ENCODE measurements around the gene EPDR1. TPM values are rescaled to one million over a fixed set of nuclear protein-coding genes. Genes with fewer than 3 reads are reported as not detected.

EPDR1 gene
- total and polyA plus RNA-seq, 7 donors, result 16.9 to 83.1 (median 51.9) TPM

DNA sequence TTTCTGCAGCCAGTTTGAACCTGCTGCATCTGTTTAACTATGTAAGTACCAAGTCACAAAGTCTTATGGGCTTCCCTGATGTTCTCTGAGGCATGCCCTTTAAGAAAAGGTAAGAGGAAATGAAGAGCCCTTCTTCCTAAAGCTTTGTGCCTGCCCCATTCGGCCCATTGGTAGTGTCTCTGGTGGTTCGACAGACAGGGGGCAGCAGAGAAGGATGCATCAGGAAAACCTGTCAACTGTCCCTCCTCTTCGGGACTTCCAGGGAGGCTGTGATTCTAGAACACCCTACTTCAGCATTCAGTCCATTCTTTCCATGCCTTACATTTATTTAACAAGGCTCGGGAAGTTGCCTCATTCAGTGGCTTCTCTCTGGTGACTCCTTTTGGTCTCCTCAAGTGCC, 1.9 kb upstream of the EPDR1 start:
- ATAC-seq, result no peak
- H3K4me1 ChIP-seq, result peaks cover 8% of the 10 kb centered on the region

DNA sequence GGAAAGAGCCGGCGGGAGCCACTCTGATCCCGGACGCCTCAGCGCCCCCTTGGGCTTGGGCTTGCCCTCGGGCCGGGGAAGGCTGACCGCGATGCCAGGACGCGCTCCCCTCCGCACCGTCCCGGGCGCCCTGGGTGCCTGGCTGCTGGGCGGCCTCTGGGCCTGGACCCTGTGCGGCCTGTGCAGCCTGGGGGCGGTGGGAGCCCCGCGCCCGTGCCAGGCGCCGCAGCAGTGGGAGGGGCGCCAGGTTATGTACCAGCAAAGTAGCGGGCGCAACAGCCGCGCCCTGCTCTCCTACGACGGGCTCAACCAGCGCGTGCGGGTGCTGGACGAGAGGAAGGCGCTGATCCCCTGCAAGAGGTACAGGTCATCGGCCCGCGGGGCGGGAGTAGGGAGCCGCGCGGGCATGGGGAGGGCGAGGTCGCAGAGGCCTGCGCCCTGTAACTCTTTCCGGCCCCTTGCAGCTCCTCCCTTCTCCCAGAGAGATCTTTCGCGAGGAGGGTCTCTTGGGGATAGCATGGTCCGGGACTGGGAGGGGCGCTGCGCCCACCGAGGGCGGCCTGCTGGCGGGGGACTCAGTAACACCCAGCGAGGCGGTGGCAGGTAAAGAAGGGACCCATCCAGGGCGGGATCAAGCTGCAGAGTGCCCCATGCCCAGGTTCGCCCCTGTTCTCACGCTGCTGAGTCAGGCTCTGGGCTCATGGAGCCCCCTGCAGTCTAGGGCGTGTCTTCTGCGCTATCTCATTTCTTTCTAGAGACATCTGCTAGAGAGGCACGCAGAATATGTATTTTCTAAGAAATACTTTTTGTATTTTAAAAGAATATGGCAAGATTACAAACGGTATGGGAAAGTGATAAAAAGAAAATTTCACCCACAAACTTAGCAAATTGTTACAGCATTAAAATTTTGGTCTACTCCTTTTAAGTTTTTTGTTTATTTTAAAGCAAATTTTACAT, 687 bp downstream of the EPDR1 start:
- intact Hi-C loops (cut with DNase I), result no loop called here
- peak; percentile 64 to 82 for DNase-seq
- Histone ChIP-seq H3K36me3 (ENCODE audit: insufficient read depth in 1 of 2, low read depth in 1 of 2) (peaks cover 0 to 3% of the 10 kb centered on the region in 2 donors), H3K4me1 (peaks cover 15% of the 10 kb centered on the region), H3K27me3 (ENCODE audit: insufficient read depth in 3 of 3, low read length in 2 of 3) (peaks cover 0 to under 1% (median 0%) of the 10 kb centered on the region in 3 donors), H3K9me3 (peaks cover 9% of the 10 kb centered on the region), H3K27ac (peak overlapping the region; percentile 89), H3K4me3 (peak overlapping the region; percentile 93)
- TF ChIP-seq, protein P1, sequence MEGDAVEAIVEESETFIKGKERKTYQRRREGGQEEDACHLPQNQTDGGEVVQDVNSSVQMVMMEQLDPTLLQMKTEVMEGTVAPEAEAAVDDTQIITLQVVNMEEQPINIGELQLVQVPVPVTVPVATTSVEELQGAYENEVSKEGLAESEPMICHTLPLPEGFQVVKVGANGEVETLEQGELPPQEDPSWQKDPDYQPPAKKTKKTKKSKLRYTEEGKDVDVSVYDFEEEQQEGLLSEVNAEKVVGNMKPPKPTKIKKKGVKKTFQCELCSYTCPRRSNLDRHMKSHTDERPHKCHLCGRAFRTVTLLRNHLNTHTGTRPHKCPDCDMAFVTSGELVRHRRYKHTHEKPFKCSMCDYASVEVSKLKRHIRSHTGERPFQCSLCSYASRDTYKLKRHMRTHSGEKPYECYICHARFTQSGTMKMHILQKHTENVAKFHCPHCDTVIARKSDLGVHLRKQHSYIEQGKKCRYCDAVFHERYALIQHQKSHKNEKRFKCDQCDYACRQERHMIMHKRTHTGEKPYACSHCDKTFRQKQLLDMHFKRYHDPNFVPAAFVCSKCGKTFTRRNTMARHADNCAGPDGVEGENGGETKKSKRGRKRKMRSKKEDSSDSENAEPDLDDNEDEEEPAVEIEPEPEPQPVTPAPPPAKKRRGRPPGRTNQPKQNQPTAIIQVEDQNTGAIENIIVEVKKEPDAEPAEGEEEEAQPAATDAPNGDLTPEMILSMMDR (IDR thresholded peaks at IDR 0.05), result no peak
- 1% methylated on average over 45 to 63 of the region's 63 CpGs for WGBS, 3 donors
- ATAC-seq, result peak; percentile 73 to 76 (median 74)

More for the DNA sequence above, 1.9 kb upstream of the EPDR1 start:
- no peaks in the 10 kb centered on the region for H3K9me3 ChIP-seq
- DNase-seq, result no peak
- 56 to 67% (median 62%) methylated on average over 4 of the region's 4 CpGs for WGBS, 3 donors
- H3K36me3 ChIP-seq (ENCODE audit: insufficient read depth in 1 of 2, low read depth in 1 of 2), result no peaks in the 10 kb centered on the region
- no peak overlapping the region for H3K4me3 ChIP-seq
- H3K27ac ChIP-seq, result no peak overlapping the region
- H3K27me3 ChIP-seq (ENCODE audit: insufficient read depth in 3 of 3, low read length in 2 of 3), result peaks cover 0 to 5% (median 0%) of the 10 kb centered on the region in 3 donors
- intact Hi-C loops (cut with DNase I), result loop anchor here (5.0 to 10.0 kb wide), 4 partner anchors 86 to 304 kb away; partner anchors contain the start of gene STARD3NL (in 2 of the 2)
- TF ChIP-seq, protein P1 (IDR thresholded peaks at IDR 0.05), result no peak

DNA sequence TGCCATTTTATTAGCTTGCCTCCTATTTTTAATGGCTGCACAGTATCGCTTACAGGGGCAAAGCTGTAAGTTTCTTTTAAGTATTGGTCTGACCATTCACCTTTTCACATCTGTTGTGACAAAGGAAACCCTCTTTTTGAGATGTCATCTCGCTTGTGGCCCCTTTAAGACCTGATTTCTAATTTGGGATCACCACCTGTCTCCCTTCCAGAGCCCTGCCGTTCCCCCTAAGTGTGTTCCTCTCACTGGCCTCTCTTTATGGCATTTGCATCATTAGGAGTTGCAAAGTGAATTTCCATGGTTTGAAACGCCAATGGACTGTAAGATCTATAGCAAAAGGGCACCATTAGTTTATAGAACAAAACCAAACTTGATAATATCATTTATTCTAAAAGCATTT, 1.4 kb downstream of the EPDR1 start:
- TF ChIP-seq, protein P1 (IDR thresholded peaks at IDR 0.05), result no peak
- H3K9me3 ChIP-seq, result peaks cover 9% of the 10 kb centered on the region
- peaks cover 15% of the 10 kb centered on the region for H3K4me1 ChIP-seq
- peaks cover 0 to 3% of the 10 kb centered on the region in 2 donors for H3K36me3 ChIP-seq (ENCODE audit: insufficient read depth in 1 of 2, low read depth in 1 of 2)
- no peaks in the 10 kb centered on the region for H3K27me3 ChIP-seq (ENCODE audit: insufficient read depth in 3 of 3, low read length in 2 of 3)
- peak overlapping the region; percentile 89 for H3K27ac ChIP-seq
- WGBS, 3 donors, result 20 to 34% (median 23%) methylated on average over 4 of the region's 4 CpGs
- DNase-seq, result no peak
- peak overlapping the region; percentile 93 for H3K4me3 ChIP-seq
- intact Hi-C loops (cut with DNase I), result no loop called here
- ATAC-seq, result peak; percentile 33 to 65 (median 54)

DNA sequence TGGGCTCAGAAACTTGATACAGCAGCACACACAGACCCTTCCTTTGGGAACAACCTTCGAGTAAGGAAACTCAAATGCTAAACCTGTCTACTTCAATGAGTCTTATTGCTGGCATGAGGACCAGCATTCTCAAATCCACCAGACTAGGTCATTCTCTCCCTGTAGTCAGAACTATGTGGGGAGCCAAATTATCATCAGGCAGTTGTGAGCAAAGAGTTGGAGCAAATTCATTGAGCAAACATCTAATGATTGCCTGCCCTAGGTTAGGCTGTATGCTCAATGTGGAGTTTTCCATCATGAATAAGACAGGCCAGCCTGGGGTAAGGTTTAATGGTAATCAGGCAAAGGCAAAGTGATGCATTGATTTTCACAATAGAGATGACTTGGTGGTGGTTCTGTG, 3.6 kb downstream of the EPDR1 start:
- H3K4me3 ChIP-seq, result no peak overlapping the region
- H3K36me3 ChIP-seq (ENCODE audit: insufficient read depth in 1 of 2, low read depth in 1 of 2), result peaks cover 0 to 3% of the 10 kb centered on the region in 2 donors
- TF ChIP-seq, protein P1 (IDR thresholded peaks at IDR 0.05), result no peak
- intact Hi-C loops (cut with DNase I), result no loop called here
- ATAC-seq, result no peak
- H3K27ac ChIP-seq, result no peak overlapping the region
- WGBS, 3 donors, result 11 to 29% (median 26%) methylated on average over 1 of the region's 1 CpG
- no peak for DNase-seq
- peaks cover 9% of the 10 kb centered on the region for H3K9me3 ChIP-seq
- no peaks in the 10 kb centered on the region for H3K27me3 ChIP-seq (ENCODE audit: insufficient read depth in 3 of 3, low read length in 2 of 3)
- peaks cover 24% of the 10 kb centered on the region for H3K4me1 ChIP-seq

Data from psoas muscle (tissue), 8 donors.